ENCODE results near the gene UFSP2. TPM values are rescaled to one million over a fixed set of nuclear protein-coding genes. Genes with fewer than 3 reads are reported as not detected.
A peak's percentile ranks its signal among the peaks of the same experiment; 100 is the strongest.

UFSP2 gene
- total and polyA plus RNA-seq, 2 experiments from 2014 or later = 29.0 to 53.0 TPM

DNA sequence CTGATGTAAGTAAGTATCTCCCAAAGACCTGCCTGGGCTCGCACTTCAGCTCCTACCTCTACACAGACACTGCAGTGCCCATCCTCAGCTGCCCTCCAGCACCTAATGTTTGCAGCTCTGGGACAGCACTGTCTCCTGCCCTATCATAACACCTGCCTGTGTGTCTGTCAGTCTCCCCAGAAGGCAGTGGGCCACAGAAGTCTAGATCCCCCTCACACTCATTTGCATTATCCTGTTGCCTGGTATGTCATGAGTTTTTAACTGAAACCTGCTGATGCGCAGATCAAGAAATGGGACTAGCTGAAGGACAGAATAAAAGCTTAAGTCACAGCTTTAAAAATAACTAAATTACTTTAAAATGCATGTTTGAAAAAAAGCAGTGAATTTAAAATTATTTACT lies 73.0 kb downstream of the UFSP2 start (continued):
- TF ChIP-seq ZNF114 (CRISPR knock-in tag; IDR thresholded peaks at IDR 0.05) (no peak), EZH2phosphoT487 (IDR thresholded peaks at IDR 0.05; ENCODE audit: unreplicated experiment) (no peak), ZNF331 (CRISPR knock-in tag; IDR thresholded peaks at IDR 0.05; ENCODE audit: low read depth) (no peak), CREB1 (CRISPR knock-in tag; IDR thresholded peaks at IDR 0.05; ENCODE audit: low read depth) (no peak), ZNF462 (CRISPR knock-in tag; IDR thresholded peaks at IDR 0.05) (no peak), EZH2 (IDR thresholded peaks at IDR 0.05; ENCODE audit: low read depth, unreplicated experiment) (no peak)

DNA sequence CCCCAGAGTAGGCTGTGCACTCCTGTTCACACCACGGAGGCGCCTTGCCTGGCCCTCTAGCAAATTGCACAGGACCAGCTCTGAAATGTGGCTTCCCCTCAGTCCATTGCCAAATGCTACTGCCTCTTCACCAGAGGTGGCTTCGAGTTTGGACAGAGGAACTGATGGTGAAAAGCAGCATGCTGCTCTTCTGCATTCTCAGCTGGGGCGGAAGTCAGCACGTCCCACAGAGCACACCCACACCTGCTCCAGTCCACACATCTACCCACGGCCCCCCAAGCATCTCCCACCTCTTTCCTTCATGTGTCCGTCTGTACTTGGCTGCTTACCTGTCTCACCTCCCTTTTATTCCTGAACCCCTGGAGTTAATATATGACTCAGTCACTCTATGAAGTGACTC lies 73.6 kb downstream of the UFSP2 start:
- Mint-ChIP-seq H3K4me3 (no peak overlapping the region), H3K27ac (0 out of 2 replicates have a peak overlapping the region, but pooled peaks have one; percentile 6), H3K36me3 (ENCODE audit: low read depth) (peaks cover 24% of the 10 kb centered on the region), H3K9me3 (no peaks in the 10 kb centered on the region), H3K4me1 (peaks cover 29% of the 10 kb centered on the region), H3K27me3 (ENCODE audit: insufficient read depth, low read depth, poor library complexity) (no peaks in the 10 kb centered on the region)
- ATAC-seq (peak; percentile 29; the same call in 2 of the 3 replicates), DNase-seq (ENCODE audit: low spot score) (no peak)
- H3K36me3 ChIP-seq (ENCODE audit: insufficient read depth) = peaks cover 3% of the 10 kb centered on the region; the same call in 1 of the 2 replicates
- H3K4me2 ChIP-seq = no peak overlapping the region
- H3K27ac ChIP-seq (ENCODE audit: low read depth) = no peak overlapping the region
- H3K4me3 ChIP-seq = no peak overlapping the region
- H3K79me2 ChIP-seq (replicated peaks; ENCODE audit: insufficient read depth) = no peaks in the 10 kb centered on the region
- no peaks in the 10 kb centered on the region for H3K27me3 ChIP-seq (ENCODE audit: insufficient read depth)
- H3F3A ChIP-seq (replicated peaks; ENCODE audit: low read depth) = no peaks in the 10 kb centered on the region
- H2AFZ ChIP-seq = no peak overlapping the region
- no peaks in the 10 kb centered on the region for H4K20me1 ChIP-seq (replicated peaks; ENCODE audit: insufficient read depth)
- H3K4me1 ChIP-seq (ENCODE audit: insufficient read depth) = no peaks in the 10 kb centered on the region; the same call in 1 of the 2 replicates
- H3K9me2 ChIP-seq (ENCODE audit: insufficient read depth) = peaks cover 6% of the 10 kb centered on the region; the same call in 1 of the 2 replicates
- TF ChIP-seq ZNF462 (CRISPR knock-in tag; IDR thresholded peaks at IDR 0.05) = no peak
- no peak for TF ChIP-seq ZNF331 (CRISPR knock-in tag; IDR thresholded peaks at IDR 0.05; ENCODE audit: low read depth)
